ENCODE results near the gene TP53I11.

TP53I11 gene

GRCh38 chr11:44978274-44978960 is 27.7 kb upstream of the TP53I11 start:
- DNase-seq: no peak

DNA sequence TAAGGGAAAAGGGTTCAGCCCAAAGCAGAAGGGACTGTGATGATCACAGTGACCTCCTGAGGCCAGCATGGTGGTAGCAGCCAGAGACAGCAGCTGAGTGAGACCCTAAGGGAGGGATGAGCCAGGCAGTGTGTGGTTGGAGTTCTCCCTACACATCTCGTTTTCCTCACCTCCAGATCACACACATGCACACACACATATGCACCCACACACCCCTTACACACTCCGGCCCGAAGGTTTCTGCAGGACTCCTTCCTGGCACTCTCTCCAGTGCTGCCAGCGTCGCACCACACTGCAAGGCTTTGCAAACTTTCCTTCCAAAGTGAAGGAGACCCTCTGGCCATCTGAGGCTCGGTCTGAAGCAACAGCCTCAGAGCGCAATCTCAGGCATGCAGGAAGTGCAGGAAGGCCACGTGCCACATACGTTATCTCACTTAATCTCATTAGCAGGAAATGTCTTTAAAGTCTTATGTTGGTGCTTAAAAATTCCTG is 26.9 kb upstream of the TP53I11 start:
- no peak for DNase-seq

- no peak for DNase-seq
These were observed 25.9 kb upstream of the TP53I11 start for GRCh38 chr11:44976576-44976975.

DNA sequence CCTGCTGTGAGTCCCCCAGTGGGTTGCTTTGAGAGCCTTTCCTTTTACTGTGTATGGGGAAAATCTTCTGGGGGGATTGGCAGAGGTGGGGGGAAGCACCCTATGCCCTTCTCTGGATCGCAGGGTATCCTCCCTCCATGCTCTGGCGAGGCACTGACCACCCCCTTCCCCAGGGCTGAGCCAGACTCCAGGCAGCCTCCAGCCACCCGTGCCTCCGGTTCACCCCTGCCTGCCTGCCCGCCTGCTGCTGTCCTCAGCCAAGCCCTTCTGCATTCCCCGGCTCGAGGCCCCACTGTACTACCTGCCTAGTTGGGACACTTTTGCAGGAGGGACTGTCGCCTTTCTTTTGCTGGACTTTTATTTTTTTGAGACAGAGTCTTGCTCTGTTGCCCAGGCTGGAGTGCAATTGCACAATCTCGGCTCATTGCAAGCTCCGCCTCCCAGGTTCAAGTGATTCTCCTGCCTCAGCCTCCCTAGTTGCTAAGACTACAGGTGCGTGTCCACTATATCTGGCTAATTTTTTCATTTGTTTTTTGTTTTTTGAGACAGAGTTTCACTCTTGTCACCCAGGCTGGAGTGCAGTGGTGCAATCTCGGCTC is 23.8 kb upstream of the TP53I11 start:
- no peak for DNase-seq

- no peak for DNase-seq
These were observed 23.1 kb upstream of the TP53I11 start for GRCh38 chr11:44973632-44974401.

DNA sequence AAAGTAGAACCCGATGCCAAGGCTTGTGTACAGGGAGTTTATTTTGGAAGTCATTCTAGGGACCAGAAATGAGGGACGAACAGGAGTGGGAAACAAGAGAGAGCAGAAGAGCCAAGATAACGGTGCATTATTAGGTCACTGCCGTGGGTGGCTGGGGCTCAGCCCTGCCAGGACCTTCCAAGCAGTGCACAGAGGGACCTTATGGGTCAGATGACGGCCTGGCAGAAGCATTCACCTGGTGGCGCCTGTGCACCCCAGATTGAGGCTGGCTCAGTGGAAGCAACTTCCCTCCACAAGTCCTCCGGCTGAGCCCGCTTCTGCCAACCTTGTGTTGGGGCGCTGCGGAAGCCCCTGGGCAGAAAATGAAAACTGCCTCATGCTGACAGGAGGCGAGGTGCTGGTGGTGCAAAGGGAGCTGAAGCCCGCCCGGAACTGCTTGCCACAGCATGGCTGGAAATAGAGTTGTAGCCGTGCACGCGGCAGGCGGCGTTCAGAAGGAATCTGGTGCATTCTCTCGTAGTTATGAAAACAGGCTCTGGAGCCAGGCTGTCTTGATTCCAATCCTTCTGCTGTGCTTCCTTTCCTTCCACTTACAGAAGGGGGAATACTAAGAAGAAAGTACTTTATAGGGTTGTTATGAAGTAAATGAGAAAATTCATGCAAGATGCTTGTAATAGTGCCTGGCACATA is 22.2 kb upstream of the TP53I11 start:
- no peak for DNase-seq

- DNase-seq: no peak
These were observed 20.5 kb upstream of the TP53I11 start for GRCh38 chr11:44971185-44971584.

GRCh38 chr11:44970293-44970692 is 19.6 kb upstream of the TP53I11 start:
- DNase-seq: no peak

DNA sequence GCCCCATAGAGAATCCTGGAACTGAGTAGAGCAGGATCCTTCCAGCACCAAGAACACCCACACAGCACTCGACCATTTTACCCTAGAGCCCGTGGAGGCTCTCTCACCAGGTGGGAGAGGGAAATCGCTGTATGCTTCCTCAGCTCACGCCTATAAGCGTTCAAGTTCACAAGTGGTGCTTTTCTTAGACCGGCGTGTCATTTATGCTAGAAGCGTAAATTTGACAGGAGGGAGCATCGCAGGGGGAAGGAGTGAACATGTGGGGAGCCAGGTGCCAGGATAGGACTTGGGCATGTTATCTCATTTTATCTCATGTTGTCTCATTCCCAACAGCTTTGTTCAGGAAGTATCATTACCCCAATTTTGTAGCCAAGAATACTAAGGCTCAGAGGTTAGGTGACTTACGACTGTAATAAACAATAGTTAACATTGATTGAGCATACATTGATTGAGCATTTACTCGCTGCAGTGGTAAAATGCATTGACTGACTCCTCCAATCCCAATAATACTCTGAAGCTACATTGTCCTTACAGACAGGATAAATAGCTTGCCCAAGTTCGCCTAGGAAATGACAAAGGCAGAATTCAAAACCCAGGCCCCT is 19.1 kb upstream of the TP53I11 start:
- DNase-seq: no peak

DNA sequence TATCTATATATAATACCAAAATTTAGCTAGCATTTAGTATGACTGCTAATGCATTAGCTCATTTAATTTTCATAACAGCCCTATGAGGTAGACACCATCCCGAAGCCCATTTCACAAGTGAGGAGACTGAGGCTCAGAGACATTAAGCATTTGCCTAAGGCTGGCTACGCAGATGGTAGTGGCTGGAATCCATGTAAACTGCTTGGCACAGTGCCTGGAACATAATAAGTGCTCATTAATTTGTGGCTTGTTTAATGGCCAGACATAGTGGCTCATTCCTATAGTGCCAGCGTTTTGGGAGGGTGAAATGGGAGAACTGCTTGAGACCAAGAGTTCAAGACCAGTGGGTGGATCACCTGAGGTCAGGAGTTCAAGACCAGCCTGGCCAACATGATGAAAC is 17.8 kb upstream of the TP53I11 start:
- no peak for DNase-seq

DNA sequence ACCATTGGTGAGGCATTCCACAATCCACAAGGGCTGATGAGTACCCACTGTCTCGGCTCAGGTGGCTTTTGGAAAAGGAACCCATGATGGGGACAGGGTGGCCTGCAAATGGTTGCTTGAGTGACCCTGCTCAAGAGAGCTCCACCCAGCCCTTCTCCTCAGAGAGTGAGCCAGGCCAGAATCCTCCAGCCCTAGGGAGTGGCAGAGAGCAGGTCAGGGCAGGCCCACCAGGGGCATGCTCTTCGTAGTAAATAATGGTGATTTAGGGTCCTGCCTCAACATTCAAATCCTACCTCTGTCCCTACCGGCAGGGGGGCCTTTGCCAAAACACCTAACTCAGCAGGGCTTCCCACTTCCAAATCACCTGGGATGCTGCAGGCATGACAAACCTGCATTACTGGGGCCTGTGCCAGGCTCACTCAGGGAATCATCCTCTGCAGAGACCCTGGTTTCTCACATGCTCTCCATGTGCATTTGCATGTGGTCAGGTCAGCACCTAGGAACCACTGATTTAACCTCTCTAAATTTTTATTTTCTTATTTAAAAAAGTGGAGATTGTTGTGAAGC is 17.3 kb upstream of the TP53I11 start:
- no peak for DNase-seq

- no peak for DNase-seq
These were observed 16.0 kb upstream of the TP53I11 start for GRCh38 chr11:44966694-44967093.

GRCh38 chr11:44964526-44965209 is 14.0 kb upstream of the TP53I11 start:
- DNase-seq: no peak

GRCh38 chr11:44963948-44964347 is 13.3 kb upstream of the TP53I11 start:
- no peak for DNase-seq

GRCh38 chr11:44963136-44963535 is 12.5 kb upstream of the TP53I11 start:
- no peak for DNase-seq

- no peak for DNase-seq
These were observed 11.8 kb upstream of the TP53I11 start for GRCh38 chr11:44962464-44962863.

DNA sequence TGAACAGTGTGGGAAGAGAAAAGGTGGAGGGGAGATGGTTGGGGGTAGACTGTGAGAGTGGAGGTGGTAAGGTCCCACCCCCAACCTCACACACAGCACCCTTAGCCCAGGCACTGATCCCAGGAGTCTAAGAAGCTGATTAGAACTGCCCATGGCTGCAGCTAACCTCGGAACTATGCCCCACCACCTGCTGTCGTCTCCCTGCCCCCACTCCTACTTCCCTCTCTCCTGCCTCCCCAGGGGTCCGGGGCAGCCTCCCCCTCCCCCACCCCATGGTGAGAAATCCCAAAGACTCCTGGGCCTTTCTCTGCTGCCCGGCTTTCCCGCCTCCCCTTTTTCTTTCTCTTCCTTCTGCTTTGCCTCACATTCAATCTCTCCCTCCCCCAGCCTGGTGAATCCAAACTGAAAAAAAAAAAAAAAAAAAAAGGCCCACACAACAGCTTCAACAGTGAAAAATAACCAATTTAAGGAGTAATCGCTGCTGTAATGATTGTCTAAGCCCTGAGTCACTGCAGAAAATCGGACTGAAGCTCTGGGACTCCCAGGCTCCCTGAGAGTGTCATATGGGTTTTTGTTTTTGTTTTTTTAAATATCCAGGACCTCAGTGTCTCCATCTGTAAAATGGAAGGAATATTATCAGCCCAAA is 9.6 kb upstream of the TP53I11 start:
- DNase-seq: no peak

DNA sequence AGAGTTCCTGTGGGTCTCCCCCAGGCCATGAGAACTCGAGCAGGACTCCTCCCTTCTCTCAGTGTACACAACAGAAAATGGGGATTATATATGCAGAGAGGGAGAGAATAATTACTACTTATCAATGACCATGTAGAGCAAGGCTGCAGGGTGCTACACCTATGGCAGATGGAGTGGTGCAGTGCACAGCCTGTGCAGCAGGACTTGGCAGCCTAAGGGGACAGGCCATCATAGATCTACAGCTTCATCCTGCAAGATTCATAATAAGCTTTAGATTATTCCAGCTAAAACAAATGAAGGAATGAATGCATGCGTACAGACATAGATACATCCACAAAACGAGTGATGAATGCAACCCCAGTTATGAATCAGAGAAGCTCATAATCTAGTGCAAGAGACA is 8.4 kb upstream of the TP53I11 start:
- no peak for DNase-seq

- DNase-seq: no peak
These were observed 7.3 kb upstream of the TP53I11 start for GRCh38 chr11:44957776-44958564.

DNA sequence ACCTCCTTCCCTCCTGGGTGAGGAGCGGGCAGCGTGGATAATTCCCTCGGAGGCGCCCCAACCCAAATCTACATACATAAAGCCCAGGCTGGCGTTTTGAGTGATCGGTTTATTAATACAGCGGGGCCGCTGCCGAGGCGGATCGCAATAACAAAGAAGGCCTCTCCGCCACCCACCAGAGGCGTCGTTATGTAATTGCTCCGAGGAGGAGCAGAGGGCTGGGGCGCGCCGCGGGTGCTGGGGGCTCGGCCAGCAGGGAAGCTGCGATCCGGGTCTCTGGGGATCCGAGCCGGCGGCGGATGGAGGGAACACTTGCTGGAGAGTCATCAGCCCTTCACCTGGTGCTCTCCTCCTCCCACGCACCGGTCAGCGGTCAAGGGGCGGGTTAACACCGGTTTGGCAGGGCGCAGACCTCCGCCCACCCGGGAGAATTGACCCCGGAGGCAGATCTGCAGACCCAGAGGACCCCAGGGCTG is 6.4 kb upstream of the TP53I11 start:
- no peak for DNase-seq

All from stimulated activated CD4-positive, alpha-beta T cell treated with anti-CD3 and anti-CD28 coated beads, Interleukin-2, amount 100 ng/mL, for 48 hours (primary cell).